Duodenal mucosa (tissue), 2 donors: ENCODE data around the gene CARD9.
"Not testable (repeated sequence)": the region's sequence is repeated elsewhere in the genome, so short reads cannot be mapped to it uniquely, and the experiment has no call there.

Experiments
- H3K27ac ChIP-seq: one replicate; pipeline ENCODE4 v1.7.0; 2013; ENCODE audit warnings: low read depth, low read length
- H3K27me3 ChIP-seq, 2 donors: one replicate each; pipeline ENCODE4 v1.7.0; 2013; ENCODE audit warnings: low read length in 2 of 2, control low read depth in 1 of 2; ENCODE audit not compliant: insufficient read depth in 2 of 2, control insufficient read depth in 1 of 2
- H3K36me3 ChIP-seq, 2 donors: one replicate each; pipeline ENCODE4 v1.7.0; 2013; ENCODE audit warnings: low read length in 2 of 2, control low read depth in 1 of 2; ENCODE audit not compliant: insufficient read depth in 2 of 2, control insufficient read depth in 1 of 2
- H3K4me1 ChIP-seq, 2 donors: one replicate each; pipeline ENCODE4 v1.7.0; 2013; ENCODE audit warnings: low read length in 2 of 2, control low read depth in 1 of 2; ENCODE audit not compliant: insufficient read depth in 2 of 2, control insufficient read depth in 1 of 2
- H3K4me3 ChIP-seq, 2 donors: one replicate each; pipeline ENCODE4 v1.7.0; 2013; ENCODE audit warnings: low read length in 2 of 2, low read depth in 1 of 2
- H3K9ac ChIP-seq, 2 donors: one replicate each; pipeline ENCODE4 v1.7.0; 2013; ENCODE audit warnings: low read length in 2 of 2, low read depth in 1 of 2
- H3K9me3 ChIP-seq, 2 donors: one replicate each; pipeline ENCODE4 v1.7.0; 2013; ENCODE audit warnings: low read length in 2 of 2, control low read depth in 1 of 2; ENCODE audit not compliant: control insufficient read depth in 1 of 2

The CARD9 gene

DNA sequence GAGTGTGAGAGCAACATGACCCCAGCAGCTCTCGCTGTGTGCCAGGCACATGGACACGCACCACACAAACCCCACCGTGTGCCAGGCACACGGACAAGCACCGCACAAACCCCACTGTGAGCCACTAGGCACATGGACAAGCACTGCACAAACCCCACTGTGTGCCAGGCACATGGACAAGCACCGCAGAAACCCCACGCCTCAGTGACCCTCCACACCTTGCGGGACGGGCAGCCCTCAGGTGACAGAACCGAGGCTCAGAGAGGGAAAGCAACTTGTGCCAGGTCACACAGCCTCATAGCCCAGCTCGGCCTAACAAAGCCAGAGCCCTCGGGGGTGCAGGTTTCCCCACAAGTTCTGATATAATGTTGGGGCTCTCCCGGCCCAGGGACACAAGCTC, 48.1 kb downstream of the CARD9 start:
- Histone ChIP-seq H3K27ac (no peak overlapping the region), H3K9me3 (no peaks in the 10 kb centered on the region), H3K4me1 (peaks cover 0 to 18% of the 10 kb centered on the region in 2 donors), H3K4me3 (no peak overlapping the region), H3K27me3 (peaks cover 5 to 22% of the 10 kb centered on the region in 2 donors), H3K9ac (no peak overlapping the region), H3K36me3 (no peaks in the 10 kb centered on the region)

DNA sequence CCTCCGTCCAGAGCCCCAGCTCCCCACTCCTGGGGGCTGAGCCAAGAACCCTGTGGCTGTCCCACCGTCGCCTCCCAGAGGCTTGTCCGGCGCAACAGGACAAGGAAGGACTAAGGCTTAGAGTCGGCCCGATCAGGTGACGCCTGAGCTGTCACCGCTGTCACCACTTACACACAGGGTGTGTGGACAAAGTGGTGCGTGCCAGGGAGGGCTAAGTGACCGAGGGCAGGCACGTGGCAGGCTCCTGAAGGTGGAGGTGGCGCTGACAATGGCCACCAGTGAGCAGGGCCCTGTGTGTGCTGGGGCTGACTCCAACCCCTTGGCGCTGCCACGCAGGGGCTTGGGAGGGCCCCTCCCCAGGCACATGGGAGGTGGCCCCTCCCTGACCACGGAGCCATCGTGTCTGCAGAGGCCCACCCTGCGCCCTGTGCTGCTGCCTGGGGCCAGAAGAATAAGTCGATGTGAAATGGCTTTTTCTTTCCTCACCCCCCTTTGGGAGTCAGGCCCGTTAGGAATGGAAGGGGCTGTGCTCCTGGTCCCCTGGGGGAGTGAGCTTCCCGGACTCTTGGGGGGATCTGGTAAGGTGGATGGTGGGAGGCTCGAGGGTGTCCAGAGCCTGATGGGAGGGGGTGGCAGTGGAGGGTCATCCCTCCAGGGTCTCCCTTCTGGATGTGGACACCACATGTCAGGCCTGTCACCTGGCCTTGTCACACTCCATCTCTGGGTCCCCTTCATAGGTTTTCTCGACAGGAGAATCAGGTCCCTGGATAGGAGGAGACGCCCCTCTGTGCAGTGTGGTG, 48.8 kb downstream of the CARD9 start:
- peaks cover 5 to 22% of the 10 kb centered on the region in 2 donors for H3K27me3 ChIP-seq
- H3K36me3 ChIP-seq, result no peaks in the 10 kb centered on the region
- peaks cover 0 to 18% of the 10 kb centered on the region in 2 donors for H3K4me1 ChIP-seq
- H3K27ac ChIP-seq, result no peak overlapping the region
- no peak overlapping the region for H3K4me3 ChIP-seq
- no peak overlapping the region for H3K9ac ChIP-seq
- H3K9me3 ChIP-seq, result no peaks in the 10 kb centered on the region

DNA sequence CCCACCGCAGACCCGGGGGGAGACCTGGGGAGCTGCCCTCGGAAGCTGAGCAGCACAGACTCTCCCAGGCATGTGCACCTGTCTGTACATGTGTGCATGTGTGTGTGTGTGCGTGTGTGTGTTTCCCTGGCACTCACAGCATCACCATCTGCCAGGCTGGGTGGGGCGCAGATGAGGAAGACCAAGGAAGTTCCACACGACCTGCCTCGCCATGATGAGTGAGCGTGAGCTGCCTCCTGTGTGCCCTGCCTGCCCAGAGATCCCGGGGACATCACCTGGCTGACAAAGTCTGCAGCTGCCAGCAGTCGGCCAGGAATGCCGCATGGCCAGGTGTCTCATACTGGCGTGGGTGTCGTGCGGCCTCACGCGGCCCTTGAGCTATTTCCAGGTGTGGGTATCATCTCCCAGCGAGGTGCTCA, 50.1 kb downstream of the CARD9 start:
- Histone ChIP-seq H3K27me3 (peaks cover 5 to 22% of the 10 kb centered on the region in 2 donors), H3K27ac (no peak overlapping the region), H3K36me3 (no peaks in the 10 kb centered on the region), H3K4me1 (peaks cover 0 to 12% of the 10 kb centered on the region in 2 donors), H3K4me3 (no peak overlapping the region), H3K9ac (no peak overlapping the region), H3K9me3 (no peaks in the 10 kb centered on the region)

DNA sequence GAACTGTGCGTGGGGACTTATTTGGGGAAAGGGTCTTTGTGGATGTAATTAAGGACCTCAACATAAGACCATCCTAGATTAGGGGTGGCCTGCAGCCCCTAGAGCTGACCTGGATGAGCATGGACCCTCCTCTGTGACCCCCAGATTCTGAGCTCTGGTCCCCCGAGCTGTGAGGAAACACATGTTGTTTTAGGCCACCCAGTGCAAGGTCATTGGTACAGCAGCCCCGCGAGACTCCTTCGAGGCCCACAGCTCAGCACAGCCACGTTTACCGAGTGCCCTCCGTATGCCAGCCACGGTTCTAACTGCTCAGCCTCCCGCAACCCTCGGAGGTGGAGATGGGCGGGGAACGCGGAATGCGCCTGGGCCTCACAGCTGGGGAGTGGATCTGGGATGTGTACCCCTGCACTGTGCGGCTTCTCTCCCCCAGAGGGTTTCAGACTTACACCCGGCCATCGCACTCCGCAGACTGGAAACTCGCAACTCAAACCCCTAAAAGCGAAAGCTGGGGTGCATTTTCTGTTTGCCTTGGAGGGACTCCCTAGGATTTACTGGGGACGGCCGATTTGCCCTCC, 50.6 kb downstream of the CARD9 start:
- Histone ChIP-seq H3K27me3 (peaks cover 5 to 18% of the 10 kb centered on the region in 2 donors), H3K9ac (no peak overlapping the region), H3K36me3 (no peaks in the 10 kb centered on the region), H3K27ac (no peak overlapping the region), H3K4me3 (no peak overlapping the region), H3K9me3 (no peaks in the 10 kb centered on the region), H3K4me1 (peaks cover 0 to 7% of the 10 kb centered on the region in 2 donors)

DNA sequence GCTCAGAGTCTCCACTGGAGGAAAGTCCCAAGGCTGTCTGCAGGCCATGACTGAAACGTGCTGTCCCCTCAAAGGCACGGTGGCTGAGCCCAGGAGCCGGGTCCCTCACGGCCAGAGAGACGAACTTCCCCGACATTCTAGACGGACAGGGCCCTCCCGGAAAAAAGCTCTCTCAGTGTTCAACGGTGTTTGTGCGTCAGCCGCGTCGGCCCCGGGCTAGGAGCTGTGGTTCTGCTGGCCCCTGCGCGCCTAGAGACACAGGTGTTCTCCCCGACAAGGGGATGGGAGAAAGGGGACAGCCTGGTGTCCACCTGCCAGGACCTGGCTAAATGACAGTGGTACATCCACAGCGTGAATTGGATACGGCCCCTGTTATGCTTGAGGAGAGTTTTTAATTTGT, 51.9 kb downstream of the CARD9 start:
- Histone ChIP-seq H3K4me1 (peaks cover 0 to 3% of the 10 kb centered on the region in 2 donors), H3K27me3 (peaks cover 5 to 18% of the 10 kb centered on the region in 2 donors), H3K36me3 (no peaks in the 10 kb centered on the region), H3K27ac (no peak overlapping the region), H3K9me3 (no peaks in the 10 kb centered on the region), H3K9ac (no peak overlapping the region), H3K4me3 (no peak overlapping the region)

DNA sequence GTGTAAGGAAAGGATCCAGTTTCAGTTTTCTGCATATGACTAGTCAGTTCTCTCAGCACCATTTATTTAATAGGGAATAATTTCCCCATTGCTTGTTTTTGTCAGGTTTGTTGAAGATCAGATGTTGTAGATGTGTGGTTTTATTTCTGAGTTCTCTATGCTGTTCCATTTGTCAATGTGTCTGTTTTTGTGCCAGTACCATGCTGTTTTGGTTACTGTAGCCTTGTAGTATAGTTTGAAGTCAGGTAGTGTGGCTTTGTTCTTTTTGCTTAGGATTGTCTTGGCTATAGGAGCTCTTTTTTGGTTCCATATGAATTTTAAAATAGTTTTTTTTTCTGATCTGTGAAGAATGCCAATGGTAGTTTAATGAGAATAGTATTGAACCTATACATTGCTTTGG, 52.5 kb downstream of the CARD9 start:
- H3K4me3 ChIP-seq, H3K36me3 ChIP-seq, H3K27ac ChIP-seq, H3K4me1 ChIP-seq, H3K9me3 ChIP-seq, H3K9ac ChIP-seq: not testable (repeated sequence)
- H3K27me3 ChIP-seq, result peaks cover 5 to 18% of the 10 kb centered on the region in 2 donors

DNA sequence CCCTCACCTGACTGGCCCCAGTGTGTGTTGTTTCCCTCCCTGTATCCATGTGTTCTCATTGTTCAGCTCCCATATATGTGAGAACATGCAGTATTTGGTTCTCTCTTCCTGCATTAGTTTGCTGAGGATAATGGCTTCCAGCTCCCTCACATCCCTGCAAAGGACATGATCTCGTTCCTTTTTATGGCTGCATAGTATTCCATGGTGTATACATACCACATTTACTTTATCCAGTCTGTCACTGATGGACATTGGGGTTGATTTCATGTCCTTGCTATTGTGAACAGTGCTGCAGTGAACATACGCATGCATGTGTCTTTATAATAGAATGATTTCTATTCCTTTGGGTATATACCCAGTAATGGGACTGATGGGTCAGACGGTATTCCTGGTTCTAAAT, 53.5 kb downstream of the CARD9 start:
- H3K4me3 ChIP-seq, H3K27ac ChIP-seq, H3K36me3 ChIP-seq, H3K9me3 ChIP-seq, H3K9ac ChIP-seq, H3K4me1 ChIP-seq: not testable (repeated sequence)
- peaks cover 5 to 14% of the 10 kb centered on the region in 2 donors for H3K27me3 ChIP-seq

DNA sequence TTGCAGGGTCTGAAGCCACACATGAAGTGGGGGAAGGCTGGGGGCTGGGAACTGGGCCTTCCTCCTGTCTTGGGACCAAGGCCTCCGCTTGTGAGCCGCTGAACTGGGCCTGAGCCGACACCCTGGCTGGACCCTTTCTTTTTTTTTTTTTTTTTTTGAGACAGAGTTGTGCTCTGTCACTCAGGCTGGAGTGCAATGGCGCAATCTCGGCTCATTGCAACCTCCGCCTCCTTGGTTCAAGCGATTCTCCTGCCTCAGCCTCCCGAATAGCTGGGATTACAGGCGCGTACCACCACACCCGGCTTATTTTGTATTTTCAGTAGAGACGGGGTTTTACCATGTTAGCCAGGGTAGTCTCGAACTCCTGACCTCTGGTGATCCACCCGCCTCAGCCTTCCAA, 54.2 kb downstream of the CARD9 start:
- H3K4me1 ChIP-seq, H3K9ac ChIP-seq, H3K27ac ChIP-seq: not testable (repeated sequence)

DNA sequence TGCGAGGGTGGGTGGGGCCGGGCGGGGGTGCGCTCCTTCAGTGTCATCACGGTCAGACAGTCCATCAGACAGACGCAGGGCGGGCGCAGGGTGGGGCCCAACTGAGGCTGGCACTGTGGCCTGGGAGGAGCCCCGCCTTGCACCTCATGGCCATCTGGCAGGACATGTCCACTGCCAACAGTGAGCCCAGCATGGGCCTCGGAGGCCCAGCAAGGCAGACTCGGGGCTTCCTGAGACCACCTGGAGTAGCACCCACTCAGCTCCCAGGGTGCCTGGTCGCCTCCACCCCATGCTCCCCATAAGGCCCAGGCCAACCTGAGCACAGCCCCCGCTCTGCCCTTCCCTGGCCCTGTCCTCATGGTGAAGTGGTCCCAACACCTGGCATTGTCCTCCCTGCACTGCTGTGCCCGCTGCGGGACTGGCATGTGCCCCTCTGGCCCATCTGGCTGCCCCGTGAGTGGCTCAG, 54.7 kb downstream of the CARD9 start:
- Histone ChIP-seq H3K4me3 (no peak overlapping the region), H3K27me3 (peaks cover 4 to 14% of the 10 kb centered on the region in 2 donors), H3K4me1 (no peaks in the 10 kb centered on the region), H3K9ac (no peak overlapping the region), H3K27ac (no peak overlapping the region), H3K9me3 (peaks cover 7 to 10% of the 10 kb centered on the region in 2 donors), H3K36me3 (no peaks in the 10 kb centered on the region)

More for the DNA sequence above, 54.2 kb downstream of the CARD9 start:
- peaks cover 7 to 10% of the 10 kb centered on the region in 2 donors for H3K9me3 ChIP-seq
- peaks cover 5 to 14% of the 10 kb centered on the region in 2 donors for H3K27me3 ChIP-seq
- H3K36me3 ChIP-seq, H3K4me3 ChIP-seq: not testable (repeated sequence)

DNA sequence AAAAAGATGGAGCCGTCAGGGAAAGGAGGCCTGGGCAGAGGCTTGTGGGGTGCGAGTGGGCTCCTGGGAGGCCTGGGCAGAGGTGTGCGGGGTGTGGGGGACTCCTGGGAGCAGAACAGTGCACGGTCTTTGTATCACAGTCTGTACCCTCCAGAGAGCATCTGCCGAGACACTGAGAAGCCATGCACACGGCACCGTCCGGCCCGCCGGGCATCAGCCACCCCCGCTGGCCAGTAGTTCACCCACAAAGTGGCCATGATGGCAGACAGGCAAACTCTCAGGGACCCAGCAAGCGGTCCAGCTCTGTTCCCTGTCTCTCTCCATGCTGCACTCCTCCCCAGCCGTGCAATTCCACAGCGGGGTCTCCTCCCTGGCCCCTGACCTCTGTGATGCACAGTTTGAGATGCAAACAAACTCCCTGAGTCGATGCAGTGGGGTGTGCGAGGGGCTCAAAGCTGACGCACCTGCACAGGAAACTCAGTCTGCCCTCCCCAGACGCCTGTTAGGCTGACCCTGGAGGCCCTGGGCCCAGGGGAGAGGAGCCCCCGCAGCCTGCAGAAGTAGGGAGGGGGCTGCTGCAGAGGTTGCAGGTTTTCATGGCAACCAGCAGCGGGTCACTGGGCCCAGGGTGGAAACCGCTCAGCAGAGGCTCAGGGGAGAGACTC, 55.2 kb downstream of the CARD9 start:
- Histone ChIP-seq H3K9ac (no peak overlapping the region), H3K9me3 (peaks cover 7 to 10% of the 10 kb centered on the region in 2 donors), H3K4me1 (no peaks in the 10 kb centered on the region), H3K36me3 (no peaks in the 10 kb centered on the region), H3K27me3 (peaks cover 0 to 10% of the 10 kb centered on the region in 2 donors), H3K27ac (no peak overlapping the region), H3K4me3 (no peak overlapping the region)
